ENCODE results near the gene GPN1.

DNA sequence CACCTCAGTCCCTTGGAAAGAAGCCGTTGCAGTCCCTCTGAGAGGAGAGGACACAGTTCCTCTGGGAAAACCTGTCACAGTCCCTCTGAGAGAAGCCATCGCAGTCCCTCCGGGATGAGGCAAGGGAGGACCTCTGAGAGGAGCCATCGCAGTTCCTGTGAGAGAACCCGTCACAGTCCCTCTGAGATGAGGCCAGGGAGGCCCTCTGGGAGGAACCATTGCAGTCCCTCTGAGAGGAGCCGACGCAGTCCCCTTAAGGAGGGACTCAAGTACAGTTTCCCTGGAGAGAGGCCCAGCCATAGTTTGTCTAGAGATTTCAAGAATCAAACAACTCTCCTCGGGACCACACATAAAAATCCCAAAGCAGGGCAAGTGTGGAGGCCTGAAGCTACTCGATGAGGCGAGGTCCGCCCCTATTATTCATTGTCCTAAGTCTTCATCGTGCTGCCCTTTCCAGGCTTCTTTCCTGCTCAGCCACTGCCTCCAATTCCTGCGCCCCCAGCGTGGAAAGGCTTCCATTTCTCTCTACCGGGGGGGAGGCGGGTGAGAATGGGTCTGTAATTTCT is 46.6 kb upstream of the GPN1 start:
- TF ChIP-seq POLR2A (IDR thresholded peaks at IDR 0.05), result no peak
- TF ChIP-seq POLR2AphosphoS5 (IDR thresholded peaks at IDR 0.05), result no peak
- TF ChIP-seq, protein P1, sequence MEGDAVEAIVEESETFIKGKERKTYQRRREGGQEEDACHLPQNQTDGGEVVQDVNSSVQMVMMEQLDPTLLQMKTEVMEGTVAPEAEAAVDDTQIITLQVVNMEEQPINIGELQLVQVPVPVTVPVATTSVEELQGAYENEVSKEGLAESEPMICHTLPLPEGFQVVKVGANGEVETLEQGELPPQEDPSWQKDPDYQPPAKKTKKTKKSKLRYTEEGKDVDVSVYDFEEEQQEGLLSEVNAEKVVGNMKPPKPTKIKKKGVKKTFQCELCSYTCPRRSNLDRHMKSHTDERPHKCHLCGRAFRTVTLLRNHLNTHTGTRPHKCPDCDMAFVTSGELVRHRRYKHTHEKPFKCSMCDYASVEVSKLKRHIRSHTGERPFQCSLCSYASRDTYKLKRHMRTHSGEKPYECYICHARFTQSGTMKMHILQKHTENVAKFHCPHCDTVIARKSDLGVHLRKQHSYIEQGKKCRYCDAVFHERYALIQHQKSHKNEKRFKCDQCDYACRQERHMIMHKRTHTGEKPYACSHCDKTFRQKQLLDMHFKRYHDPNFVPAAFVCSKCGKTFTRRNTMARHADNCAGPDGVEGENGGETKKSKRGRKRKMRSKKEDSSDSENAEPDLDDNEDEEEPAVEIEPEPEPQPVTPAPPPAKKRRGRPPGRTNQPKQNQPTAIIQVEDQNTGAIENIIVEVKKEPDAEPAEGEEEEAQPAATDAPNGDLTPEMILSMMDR (IDR thresholded peaks at IDR 0.05), result no peak
